Measurements from ENCODE around the gene MRPS26. TPM values are rescaled to one million over a fixed set of nuclear protein-coding genes. Genes with fewer than 3 reads are reported as not detected.
"Not testable (repeated sequence)": the region's sequence is repeated elsewhere in the genome, so short reads cannot be mapped to it uniquely, and the experiment has no call there.

MRPS26 gene
- total RNA-seq: 10 to 100 TPM; 37.4 to 38.9 TPM

- peak within 1 kb of the TSS; percentile 76 for H3K4me3 Mint-ChIP-seq
- ChIA-PET CTCF (no interaction called here), POLR2A (interaction anchor here (0.9 kb wide), 1 partner anchor 205 kb away, joined by 3 read pairs; the partner anchor contains the start of genes PCED1A and VPS16)
- no peaks in the 10 kb centered on the region for H3K27me3 Mint-ChIP-seq (ENCODE audit: low read depth)
- ATAC-seq: peak; percentile 96
- peak within 1 kb of the TSS; percentile 71 for H3K27ac Mint-ChIP-seq
- peaks cover 28% of the 10 kb centered on the region for H3K36me3 Mint-ChIP-seq (ENCODE audit: low read depth)
- no peaks in the 10 kb centered on the region for H3K9me3 Mint-ChIP-seq (ENCODE audit: insufficient read depth)
- H3K4me1 Mint-ChIP-seq (ENCODE audit: low read depth): peaks cover 33% of the 10 kb centered on the region
- DNase-seq: peak; percentile 86
These were observed at the start of gene MRPS26 for GRCh38 chr20:3045816-3046676. Gene MRPS26, plus strand, starts transcription at chr20:3046052. Its CDS starts 17 bp downstream, at chr20:3046069.

GRCh38 chr20:2998728-2999127 is 47.1 kb upstream of the MRPS26 start:
- ChIA-PET CTCF (no interaction called here), POLR2A (no interaction called here)
- DNase-seq (no peak), ATAC-seq (no peak)
- peaks cover 25% of the 10 kb centered on the region for H3K36me3 Mint-ChIP-seq (ENCODE audit: low read depth)
- H3K4me1 Mint-ChIP-seq (ENCODE audit: low read depth): no peaks in the 10 kb centered on the region
- no peak overlapping the region for H3K4me3 Mint-ChIP-seq
- no peaks in the 10 kb centered on the region for H3K9me3 Mint-ChIP-seq (ENCODE audit: insufficient read depth)
- H3K27me3 Mint-ChIP-seq (ENCODE audit: low read depth): no peaks in the 10 kb centered on the region
- no peak overlapping the region for H3K27ac Mint-ChIP-seq

DNA sequence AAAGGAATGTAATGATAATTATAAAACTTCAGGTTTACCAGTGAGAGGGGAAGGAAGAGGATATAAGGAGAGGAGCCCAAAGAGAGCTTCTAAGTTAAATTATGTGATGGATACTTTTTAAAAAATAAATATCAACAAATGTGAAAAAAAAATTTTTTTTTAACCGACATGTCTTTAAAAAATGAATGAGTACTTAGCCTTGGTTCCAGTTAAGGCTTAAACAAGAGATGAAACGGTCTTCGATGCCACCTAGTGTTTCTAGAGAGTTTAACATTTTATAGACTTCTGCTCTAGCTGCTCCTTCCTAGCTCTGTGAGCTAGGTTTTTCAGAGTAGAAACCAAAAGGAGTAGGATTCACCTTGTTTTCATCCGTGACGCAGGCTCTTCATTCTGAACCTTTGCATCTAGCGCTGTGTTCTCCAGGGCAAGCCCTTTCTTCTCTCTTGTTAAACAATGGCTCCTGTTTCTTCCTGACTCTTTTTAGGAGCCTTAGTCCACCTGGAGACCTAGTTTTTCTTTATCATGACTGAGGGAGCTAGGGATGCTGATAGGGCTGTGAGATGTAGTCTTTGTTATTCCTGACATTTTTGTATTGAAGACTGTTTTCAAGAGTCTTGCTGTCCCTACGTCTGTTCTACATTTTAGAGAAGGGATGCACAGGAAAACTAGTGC is 44.9 kb upstream of the MRPS26 start:
- ATAC-seq: no peak
- H3K9me3 Mint-ChIP-seq (ENCODE audit: insufficient read depth): no peaks in the 10 kb centered on the region
- peaks cover 24% of the 10 kb centered on the region for H3K36me3 Mint-ChIP-seq (ENCODE audit: low read depth)
- H3K27ac Mint-ChIP-seq: no peak overlapping the region
- CTCF ChIA-PET: no interaction called here
- no peak for DNase-seq
- POLR2A ChIA-PET: no interaction called here
- no peaks in the 10 kb centered on the region for H3K4me1 Mint-ChIP-seq (ENCODE audit: low read depth)
- no peaks in the 10 kb centered on the region for H3K27me3 Mint-ChIP-seq (ENCODE audit: low read depth)
- H3K4me3 Mint-ChIP-seq: no peak overlapping the region

DNA sequence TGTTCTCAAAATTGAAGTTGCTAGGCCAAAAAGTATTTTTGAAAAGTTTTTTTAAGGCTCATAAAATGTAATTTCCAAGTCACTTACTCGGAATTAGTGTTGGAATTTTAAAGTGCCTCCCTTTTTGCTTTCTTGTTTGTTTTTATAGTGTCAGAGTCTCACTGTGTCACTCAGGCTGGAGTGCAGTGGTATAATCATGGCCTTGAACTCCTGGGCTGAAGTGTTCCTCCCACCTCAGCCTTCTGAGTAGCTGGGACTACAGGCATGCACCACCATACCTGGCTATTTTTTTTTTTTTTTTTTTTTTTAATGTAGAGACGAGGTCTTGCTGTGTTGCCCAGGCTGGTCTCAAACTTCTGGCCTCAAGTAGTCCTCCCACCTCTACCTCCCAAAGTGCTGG is 42.4 kb upstream of the MRPS26 start:
- ChIA-PET CTCF (no interaction called here), POLR2A (no interaction called here)
- H3K36me3 Mint-ChIP-seq (ENCODE audit: low read depth): peaks cover 29% of the 10 kb centered on the region
- no peak overlapping the region for H3K4me3 Mint-ChIP-seq
- H3K27me3 Mint-ChIP-seq (ENCODE audit: low read depth): no peaks in the 10 kb centered on the region
- H3K4me1 Mint-ChIP-seq (ENCODE audit: low read depth): no peaks in the 10 kb centered on the region
- ATAC-seq (no peak), DNase-seq (no peak)
- H3K27ac Mint-ChIP-seq: no peak overlapping the region
- no peaks in the 10 kb centered on the region for H3K9me3 Mint-ChIP-seq (ENCODE audit: insufficient read depth)

- no peaks in the 10 kb centered on the region for H3K27me3 Mint-ChIP-seq (ENCODE audit: low read depth)
- ATAC-seq (peak; percentile 39), DNase-seq (no peak)
- peaks cover 12% of the 10 kb centered on the region for H3K4me1 Mint-ChIP-seq (ENCODE audit: low read depth)
- ChIA-PET CTCF (interaction anchor here (1.0 to 1.5 kb wide), 2 partner anchors 16 to 269 kb away, joined by 3 to 7 read pairs; no protein-coding TSS in a partner anchor), POLR2A (interaction anchor here (0.7 kb wide), 1 partner anchor 228 kb away, joined by 3 read pairs; the partner anchor contains the start of gene SLC4A11)
- no peak overlapping the region for H3K4me3 Mint-ChIP-seq
- no peaks in the 10 kb centered on the region for H3K9me3 Mint-ChIP-seq (ENCODE audit: insufficient read depth)
- peak overlapping the region; percentile 23 for H3K27ac Mint-ChIP-seq
- peaks cover 42% of the 10 kb centered on the region for H3K36me3 Mint-ChIP-seq (ENCODE audit: low read depth)
These were observed 34.7 kb upstream of the MRPS26 start for GRCh38 chr20:3010985-3011723.

GRCh38 chr20:3011752-3012151 is 34.1 kb upstream of the MRPS26 start:
- Mint-ChIP-seq H3K36me3 (ENCODE audit: low read depth) (peaks cover 44% of the 10 kb centered on the region), H3K9me3 (ENCODE audit: insufficient read depth) (no peaks in the 10 kb centered on the region), H3K27me3 (ENCODE audit: low read depth) (no peaks in the 10 kb centered on the region), H3K4me3 (no peak overlapping the region), H3K27ac (no peak overlapping the region), H3K4me1 (ENCODE audit: low read depth) (peaks cover 12% of the 10 kb centered on the region)
- ChIA-PET CTCF (interaction anchor here (1.0 to 1.5 kb wide), 3 partner anchors 17 to 270 kb away, joined by 3 to 7 read pairs (median 3); no protein-coding TSS in a partner anchor), POLR2A (interaction anchor here (0.7 kb wide), 1 partner anchor 227 kb away, joined by 3 read pairs; the partner anchor contains the start of gene SLC4A11)
- ATAC-seq (peak; percentile 52), DNase-seq (no peak)

GRCh38 chr20:3013771-3014170 is 32.1 kb upstream of the MRPS26 start:
- no peak for ATAC-seq
- H3K4me1 Mint-ChIP-seq (ENCODE audit: low read depth): peaks cover 12% of the 10 kb centered on the region
- peaks cover 43% of the 10 kb centered on the region for H3K36me3 Mint-ChIP-seq (ENCODE audit: low read depth)
- no peaks in the 10 kb centered on the region for H3K27me3 Mint-ChIP-seq (ENCODE audit: low read depth)
- CTCF ChIA-PET: interaction anchor here (1.1 kb wide), 1 partner anchor 326 kb away, joined by 3 read pairs; no protein-coding TSS in a partner anchor
- no peak overlapping the region for H3K27ac Mint-ChIP-seq
- DNase-seq: no peak
- H3K9me3 Mint-ChIP-seq (ENCODE audit: insufficient read depth): no peaks in the 10 kb centered on the region
- H3K4me3 Mint-ChIP-seq: no peak overlapping the region
- POLR2A ChIA-PET: interaction anchor here (0.6 to 1.3 kb wide), 2 partner anchors 27 to 45 kb away, joined by 3 to 7 read pairs; no protein-coding TSS in a partner anchor

DNA sequence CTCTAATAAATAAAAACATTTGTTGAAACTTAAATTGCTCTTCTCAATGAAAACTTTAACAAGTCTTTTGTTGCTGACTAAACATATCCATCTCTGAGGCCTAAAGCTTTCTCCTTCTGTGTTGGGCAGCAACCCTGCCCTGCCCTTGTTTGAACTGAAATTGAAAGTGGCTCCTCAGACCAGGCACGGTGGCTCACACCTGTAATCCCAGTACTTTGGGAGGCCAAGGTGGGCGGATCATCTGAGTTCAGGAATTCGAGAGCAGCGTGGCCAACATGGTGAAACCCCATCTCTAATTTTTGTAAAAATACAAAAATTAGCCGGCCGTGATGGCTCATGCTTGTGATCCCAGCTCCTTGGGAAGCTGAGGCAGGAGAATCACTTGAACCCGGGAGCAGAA is 31.7 kb upstream of the MRPS26 start:
- peaks cover 12% of the 10 kb centered on the region for H3K4me1 Mint-ChIP-seq (ENCODE audit: low read depth)
- H3K27ac Mint-ChIP-seq: no peak overlapping the region
- H3K36me3 Mint-ChIP-seq (ENCODE audit: low read depth): peaks cover 39% of the 10 kb centered on the region
- H3K9me3 Mint-ChIP-seq (ENCODE audit: insufficient read depth): no peaks in the 10 kb centered on the region
- no peak for ATAC-seq
- ChIA-PET POLR2A (interaction anchor here (1.3 kb wide), 1 partner anchor 27 kb away, joined by 3 read pairs; no protein-coding TSS in a partner anchor), CTCF (interaction anchor here (1.1 kb wide), 1 partner anchor 326 kb away, joined by 3 read pairs; no protein-coding TSS in a partner anchor)
- H3K27me3 Mint-ChIP-seq (ENCODE audit: low read depth): no peaks in the 10 kb centered on the region
- no peak overlapping the region for H3K4me3 Mint-ChIP-seq
- no peak for DNase-seq

- ATAC-seq (no peak), DNase-seq (no peak)
- ChIA-PET POLR2A (interaction anchor here (1.3 kb wide), 1 partner anchor 28 kb away, joined by 3 read pairs; no protein-coding TSS in a partner anchor), CTCF (interaction anchor here (0.6 to 1.1 kb wide), 2 partner anchors 11 to 327 kb away, joined by 3 read pairs; no protein-coding TSS in a partner anchor)
- no peak overlapping the region for H3K4me3 Mint-ChIP-seq
- H3K27me3 Mint-ChIP-seq (ENCODE audit: low read depth): no peaks in the 10 kb centered on the region
- H3K36me3 Mint-ChIP-seq (ENCODE audit: low read depth): peaks cover 34% of the 10 kb centered on the region
- no peaks in the 10 kb centered on the region for H3K9me3 Mint-ChIP-seq (ENCODE audit: insufficient read depth)
- peaks cover 11% of the 10 kb centered on the region for H3K4me1 Mint-ChIP-seq (ENCODE audit: low read depth)
- H3K27ac Mint-ChIP-seq: no peak overlapping the region
These were observed 31.2 kb upstream of the MRPS26 start for GRCh38 chr20:3014662-3015061.

DNA sequence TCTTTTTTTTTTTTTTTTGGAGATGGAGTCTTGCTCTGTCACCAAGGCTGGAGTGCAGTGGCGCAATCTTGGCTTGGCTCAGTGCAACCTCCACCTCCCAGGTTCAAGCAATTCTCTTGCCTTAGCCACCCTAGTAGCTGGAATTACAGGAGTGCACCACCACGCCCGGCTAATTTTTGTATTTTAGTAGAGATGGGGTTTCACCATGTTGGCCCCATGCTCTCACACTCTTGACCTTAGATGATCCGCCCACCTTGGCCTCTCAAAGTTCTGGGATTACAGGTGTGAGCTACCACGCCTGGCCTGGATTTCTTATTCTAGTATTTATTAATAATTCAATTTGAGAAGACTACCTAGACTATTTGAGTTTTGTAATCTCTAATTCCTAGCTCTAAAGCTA is 30.6 kb upstream of the MRPS26 start:
- CTCF ChIA-PET; H3K4me3 Mint-ChIP-seq; DNase-seq; H3K9me3 Mint-ChIP-seq (ENCODE audit: insufficient read depth); H3K27ac Mint-ChIP-seq; ATAC-seq; H3K27me3 Mint-ChIP-seq (ENCODE audit: low read depth): not testable (repeated sequence)
- POLR2A ChIA-PET: interaction anchor here (1.3 kb wide), 1 partner anchor 28 kb away, joined by 3 read pairs; no protein-coding TSS in a partner anchor
- H3K4me1 Mint-ChIP-seq (ENCODE audit: low read depth): peaks cover 11% of the 10 kb centered on the region
- H3K36me3 Mint-ChIP-seq (ENCODE audit: low read depth): peaks cover 32% of the 10 kb centered on the region

- ATAC-seq (no peak), DNase-seq (no peak)
- ChIA-PET CTCF (no interaction called here), POLR2A (no interaction called here)
- Mint-ChIP-seq H3K27me3 (ENCODE audit: low read depth) (no peaks in the 10 kb centered on the region), H3K27ac (no peak overlapping the region), H3K9me3 (ENCODE audit: insufficient read depth) (no peaks in the 10 kb centered on the region), H3K4me3 (no peak overlapping the region), H3K36me3 (ENCODE audit: low read depth) (peaks cover 42% of the 10 kb centered on the region), H3K4me1 (ENCODE audit: low read depth) (no peaks in the 10 kb centered on the region)
These were observed 24.5 kb upstream of the MRPS26 start for GRCh38 chr20:3021327-3021726.
